HepG2 (cell line): ENCODE data around the gene PPP1R14D. TPM values are rescaled to one million over a fixed set of nuclear protein-coding genes. Genes with fewer than 3 reads are reported as not detected.

ENCODE experiments used
- ELF4 ChIP-seq: sonication (generic); formaldehyde crosslinking; IDR thresholded peaks from 2 replicates; pipeline ENCODE4 v1.5.0; 2020; ENCODE audit warnings: missing genetic modification reagents, mild to moderate bottlenecking, moderate library complexity, borderline replicate concordance
- FOXA1 ChIP-seq, 2 experiments: fragments of 450-650 bp in 1 of 2; sonication (generic) in 1 of 2; formaldehyde crosslinking in 1 of 2; IDR thresholded peaks; 2 replicates each; pipeline versions ENCODE4 v1.4.0 to v1.6.1; 2016 to 2020; ENCODE audit warnings: missing genetic modification reagents in 1 of 2
- KDM6A ChIP-seq: IDR thresholded peaks from 2 replicates; pipeline ENCODE4 v1.6.1; 2016; ENCODE audit warnings: low read depth
- KIAA2018 ChIP-seq: sonication (generic); formaldehyde crosslinking; IDR thresholded peaks from 2 replicates; pipeline ENCODE4 v1.5.0; 2020; ENCODE audit warnings: mild to moderate bottlenecking, missing genetic modification reagents, borderline replicate concordance
- MIER3 ChIP-seq: IDR thresholded peaks from 2 replicates; pipeline ENCODE4 v1.6.1; 2016; ENCODE audit warnings: missing compliant biosample characterization, borderline replicate concordance
- MXI1 ChIP-seq: IDR thresholded peaks from 3 replicates; pipeline ENCODE4 v1.6.1; 2012; ENCODE audit warnings: low read depth, low read length, inconsistent platforms, borderline replicate concordance
- PRMT3 ChIP-seq: sonication (generic); formaldehyde crosslinking; IDR thresholded peaks from 2 replicates; pipeline ENCODE4 v1.8.1; 2022; ENCODE audit warnings: low read depth, mild to moderate bottlenecking, moderate library complexity, missing genetic modification reagents, borderline replicate concordance
- TBX2 ChIP-seq: sonication (generic); formaldehyde crosslinking; IDR thresholded peaks from 2 replicates; pipeline ENCODE4 v1.5.0; 2020; ENCODE audit warnings: missing genetic modification reagents, mild to moderate bottlenecking, borderline replicate concordance
- U2AF1 ChIP-seq: fragments of 200-400 bp; formaldehyde crosslinking; optimal IDR thresholded peaks from 2 replicates; pipeline ENCODE3; 2017; ENCODE audit warnings: mild to moderate bottlenecking, low read depth, low read length
- ZFAT ChIP-seq: sonication (generic); formaldehyde crosslinking; conservative IDR thresholded peaks from 2 replicates; pipeline ENCODE4 v1.8.1; 2023; ENCODE audit warnings: missing genetic modification reagents, inconsistent platforms
- ZKSCAN8 ChIP-seq: IDR thresholded peaks from 2 replicates; pipeline ENCODE4 v1.6.1; 2016; ENCODE audit warnings: borderline replicate concordance, missing genetic modification reagents, missing compliant biosample characterization
- ZNF136 ChIP-seq: sonication (generic); formaldehyde crosslinking; IDR thresholded peaks from 2 replicates; pipeline ENCODE4 v1.8.1; 2022; ENCODE audit warnings: low read depth, mild to moderate bottlenecking, moderate library complexity, missing genetic modification reagents
- ZNF251 ChIP-seq: sonication (generic); formaldehyde crosslinking; IDR thresholded peaks from 2 replicates; pipeline ENCODE4 v1.9.0; 2021; ENCODE audit warnings: mild to moderate bottlenecking, missing genetic modification reagents
- ZNF580 ChIP-seq: IDR thresholded peaks from 2 replicates; pipeline ENCODE4 v1.6.1; 2016; ENCODE audit warnings: low read depth, borderline replicate concordance
- ZNF687 ChIP-seq: sonication (generic); formaldehyde crosslinking; IDR thresholded peaks from 2 replicates; pipeline ENCODE4 v1.5.1; 2020; ENCODE audit warnings: mild to moderate bottlenecking, missing genetic modification reagents, moderate library complexity
- polyA plus RNA-seq, 8 experiments: library from polyadenylated mRNA; depleted of rRNA in 3 of 8; stranded (reverse) in 7 of 8; unstranded in 1 of 8; fragments of >200 nt; fragmentation: Illumina TruSeq in 4 of 8; extraction: Trizol in 4 of 8; gene quantifications; 2 replicates each; pipeline versions ENCODE4 v1.2.1 to v1.2.3, GENCODE V29; 2011 to 2016; ENCODE audit warnings: low read depth in 4 of 8, missing spikeins in 1 of 8, mixed read lengths in 1 of 8; ENCODE audit not compliant: insufficient read depth in 1 of 8
- total RNA-seq, 5 experiments: library from RNA; depleted of rRNA; stranded (reverse); fragments of >200 nt; fragmentation: Illumina TruSeq; extraction: Trizol; gene quantifications; 2 replicates each; pipeline ENCODE4 v1.2.3, GENCODE V29; 2016; ENCODE audit warnings: low read depth in 1 of 5

Gene PPP1R14D
- total and polyA plus RNA-seq, 2 of the 13 experiments (the other 11 are each of a cell fraction or from before 2014, with no cell fraction given), result 0.53 to 0.55 TPM

GRCh38 chr15:40807028-40807887 is 21.2 kb downstream of the PPP1R14D start, which contains the start of the genes DNAJC17 and ZFYVE19 (continued):
- TF ChIP-seq ZFAT, result no peak
- TF ChIP-seq ELF4, result no peak
- no peak for TF ChIP-seq U2AF1
- no peak; the same call in none of the 2 replicates for TF ChIP-seq MIER3 (CRISPR knock-in tag)
- no peak for TF ChIP-seq ZNF136 (CRISPR knock-in tag)
- TF ChIP-seq KIAA2018 (CRISPR knock-in tag), result 0 out of 2 replicates have a peak, but pooled peaks have one; percentile 76
- peak; percentile 92 for TF ChIP-seq ZNF687 (CRISPR knock-in tag)
- TF ChIP-seq PRMT3 (CRISPR knock-in tag), result no peak
- TF ChIP-seq ZNF251 (CRISPR knock-in tag), result peak; percentile 58; the same call in 1 of the 2 replicates
- no peak for TF ChIP-seq KDM6A (CRISPR knock-in tag)
- TF ChIP-seq ZKSCAN8, result no peak; the same call in 1 of the 2 replicates
- peak; percentile 47; the same call in 1 of the 3 replicates for TF ChIP-seq MXI1
- no peak for TF ChIP-seq FOXA1 (IDR thresholded peaks at IDR 0.05)
- TF ChIP-seq FOXA1 (CRISPR knock-in tag; IDR thresholded peaks at IDR 0.05), result no peak
- 0 out of 2 replicates have a peak, but pooled peaks have one; percentile 33 for TF ChIP-seq ZNF580
- peak; percentile 68; the same call in 1 of the 2 replicates for TF ChIP-seq TBX2
